ENCODE measurements around the gene CENPX. TPM values are rescaled to one million over a fixed set of nuclear protein-coding genes. Genes with fewer than 3 reads are reported as not detected.

The CENPX gene
- total and polyA plus RNA-seq, 2 of the 13 experiments (the other 11 are each of a cell fraction or from before 2014, with no cell fraction given): 92.7 to 170 TPM

DNA sequence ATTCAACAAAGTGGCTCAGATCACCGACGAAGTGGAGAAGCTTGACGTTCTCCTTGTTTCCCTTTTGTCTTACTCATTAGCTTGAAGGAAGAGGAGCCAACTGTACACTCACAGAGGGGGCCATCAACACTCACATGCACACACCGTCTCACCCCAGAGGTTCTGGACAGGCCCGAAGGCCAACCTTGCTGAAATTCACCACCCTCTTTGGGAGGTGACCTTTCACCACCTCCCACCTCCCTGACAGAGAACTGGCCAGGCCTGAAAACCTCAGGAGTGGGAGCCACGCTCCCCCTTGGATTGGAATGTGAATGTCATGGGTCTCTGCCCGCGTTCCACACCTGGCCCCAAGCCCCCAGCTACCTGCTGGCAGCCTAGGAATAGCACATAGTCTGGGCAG is 12.8 kb upstream of the CENPX start:
- H2AFZ ChIP-seq (ENCODE audit: low read length): no peak overlapping the region
- in situ Hi-C loops (cut with HindIII; ENCODE audit: extremely low pct_ligation_motif_present, low pct_unique_long_range_greater_than_20kb) (loop anchor here (5.0 kb wide), 1 partner anchor 122 kb away; no protein-coding TSS in a partner anchor), intact Hi-C loops (cut with micrococcal nuclease; ENCODE audit: unreplicated experiment) (loop anchor here (5.0 kb wide), 1 partner anchor 117 kb away; no protein-coding TSS in a partner anchor)
- no peaks in the 10 kb centered on the region for H3K27me3 ChIP-seq (ENCODE audit: control insufficient read depth in 1 of 2, insufficient read depth in 2 of 2, low read length in 2 of 2)
- peak overlapping the region; percentile 91; the same call in 1 of the 2 replicates for H3K9ac ChIP-seq (ENCODE audit: insufficient read depth, low read depth, low read length)
- ChIA-PET CTCF (ENCODE audit: low intra/inter-chr PET ratio, low total read pairs) (no interaction called here), POLR2A (interaction anchor here (1.1 to 6.2 kb wide), 3 partner anchors 13 to 76 kb away, joined by 3 to 112 read pairs (median 3); partner anchors contain the start of genes CENPX, FASN and LRRC45)
- 84% methylated on average over 8 of the region's 8 CpGs for WGBS (ENCODE audit: low lambda C conversion rate)
- H3K27ac ChIP-seq (ENCODE audit: extremely low read length, insufficient read depth, low read length): no peak overlapping the region
- H3K9me3 ChIP-seq (ENCODE audit: low read length): no peaks in the 10 kb centered on the region
- ATAC-seq: no peak
- no peak for FAIRE-seq
- peak overlapping the region; percentile 95; the same call in 1 of the 2 replicates for H3K4me2 ChIP-seq (ENCODE audit: low read depth, low read length)
- peaks cover 20% of the 10 kb centered on the region for H4K20me1 ChIP-seq (ENCODE audit: insufficient read depth, low read length)
- DNase-seq (ENCODE audit: low spot score): no peak
- peaks cover 13% of the 10 kb centered on the region for H3K79me2 ChIP-seq (ENCODE audit: insufficient read depth, low read length)
- H3K4me3 ChIP-seq (replicated peaks in 1 of 3; ENCODE audit: insufficient read depth in 1 of 3, low read depth in 2 of 3, low read length in 3 of 3): peak overlapping the region in 2 of 3 experiments; percentile 93 to 98; a peak in 2 of 6 replicates
- peaks cover 48% of the 10 kb centered on the region for H3K4me1 ChIP-seq (ENCODE audit: insufficient read depth, low read length)
- peaks cover 7 to 12% of the 10 kb centered on the region in 2 experiments for H3K36me3 ChIP-seq (replicated peaks in 1 of 2; ENCODE audit: control insufficient read depth in 1 of 2, insufficient read depth in 2 of 2, low read length in 2 of 2)
- no TSS peak for BruUV-seq (replicated peaks)
- TF ChIP-seq SP1 (IDR thresholded peaks at IDR 0.05) (no peak), SP1 (CRISPR knock-in tag; IDR thresholded peaks at IDR 0.05) (0 out of 2 replicates have a peak, but pooled peaks have one; percentile 3), RORA (CRISPR knock-in tag; IDR thresholded peaks at IDR 0.05) (no peak), JUND (CRISPR knock-in tag; IDR thresholded peaks at IDR 0.05) (no peak), RAD51 (IDR thresholded peaks at IDR 0.05; ENCODE audit: borderline replicate concordance) (no peak)
- TF ChIP-seq, protein P1, sequence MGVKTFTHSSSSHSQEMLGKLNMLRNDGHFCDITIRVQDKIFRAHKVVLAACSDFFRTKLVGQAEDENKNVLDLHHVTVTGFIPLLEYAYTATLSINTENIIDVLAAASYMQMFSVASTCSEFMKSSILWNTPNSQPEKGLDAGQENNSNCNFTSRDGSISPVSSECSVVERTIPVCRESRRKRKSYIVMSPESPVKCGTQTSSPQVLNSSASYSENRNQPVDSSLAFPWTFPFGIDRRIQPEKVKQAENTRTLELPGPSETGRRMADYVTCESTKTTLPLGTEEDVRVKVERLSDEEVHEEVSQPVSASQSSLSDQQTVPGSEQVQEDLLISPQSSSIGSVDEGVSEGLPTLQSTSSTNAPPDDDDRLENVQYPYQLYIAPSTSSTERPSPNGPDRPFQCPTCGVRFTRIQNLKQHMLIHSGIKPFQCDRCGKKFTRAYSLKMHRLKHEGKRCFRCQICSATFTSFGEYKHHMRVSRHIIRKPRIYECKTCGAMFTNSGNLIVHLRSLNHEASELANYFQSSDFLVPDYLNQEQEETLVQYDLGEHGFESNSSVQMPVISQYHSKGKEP (CRISPR knock-in tag; IDR thresholded peaks at IDR 0.05): no peak

Data from HepG2 (cell line).